Activated CD4-positive, alpha-beta T cell treated with anti-CD3 and anti-CD28 coated beads for 4 hours (primary cell): Measurements from ENCODE around the gene TFAP2D.

Experiments used
- DNase-seq, 2 donors: peaks; one replicate each; pipeline ENCODE4 v3.0.0-alpha.2; 2020

Gene TFAP2D

GRCh38 chr6:50721978-50722377 is 8.7 kb downstream of the TFAP2D start:
- DNase-seq: no peak

- no peak for DNase-seq
Observed at GRCh38 chr6:50722829-50723554, 9.7 kb downstream of the TFAP2D start.

- DNase-seq: no peak
Observed at GRCh38 chr6:50724381-50725124, 11.2 kb downstream of the TFAP2D start.

- DNase-seq: no peak
Observed at GRCh38 chr6:50734488-50734887, 21.2 kb downstream of the TFAP2D start.

- no peak for DNase-seq
Observed at GRCh38 chr6:50742161-50742560, 28.8 kb downstream of the TFAP2D start.

- DNase-seq: no peak
Observed at GRCh38 chr6:50744976-50745375, 31.6 kb downstream of the TFAP2D start.

GRCh38 chr6:50762798-50763197 is 49.5 kb downstream of the TFAP2D start:
- no peak for DNase-seq

- no peak for DNase-seq
Observed at GRCh38 chr6:50778696-50779095, 65.4 kb downstream of the TFAP2D start.

- no peak for DNase-seq
Observed at GRCh38 chr6:50780382-50780781, 67.1 kb downstream of the TFAP2D start.

GRCh38 chr6:50785921-50786320 is 72.6 kb downstream of the TFAP2D start:
- DNase-seq: no peak

- DNase-seq: no peak
Observed at GRCh38 chr6:50791900-50792508, 78.7 kb downstream of the TFAP2D start.

GRCh38 chr6:50792771-50793170 is 79.4 kb downstream of the TFAP2D start:
- no peak for DNase-seq

- no peak for DNase-seq
Observed at GRCh38 chr6:50795574-50795973, 82.2 kb downstream of the TFAP2D start.

- DNase-seq: no peak
Observed at GRCh38 chr6:50804283-50804682, 91.0 kb downstream of the TFAP2D start.

GRCh38 chr6:50807035-50807434 is 93.7 kb downstream of the TFAP2D start:
- no peak for DNase-seq

GRCh38 chr6:50815436-50816114 is 102.2 kb downstream of the TFAP2D start:
- no peak for DNase-seq

- peak; percentile 18 to 41 for DNase-seq
Observed at GRCh38 chr6:50816115-50816675, 102.9 kb downstream of the TFAP2D start.

GRCh38 chr6:50816947-50817645 is 103.8 kb downstream of the TFAP2D start:
- no peak for DNase-seq

- no peak for DNase-seq
Observed at GRCh38 chr6:50817646-50817950, 104.3 kb downstream of the TFAP2D start.

- DNase-seq: no peak
Observed at GRCh38 chr6:50818020-50818419, 104.7 kb downstream of the TFAP2D start.

GRCh38 chr6:50818673-50819072 is 105.3 kb downstream of the TFAP2D start, which contains the start of gene TFAP2B:
Gene TFAP2B, plus strand, starts transcription at chr6:50818871. Its CDS starts 21 bp downstream, at chr6:50818892.
- no peak for DNase-seq

- no peak for DNase-seq
Observed at GRCh38 chr6:50819466-50819903, 106.2 kb downstream of the TFAP2D start.
